Upper lobe of left lung (tissue), 6 donors: Measurements from ENCODE around the gene HIC2. TPM values are rescaled to one million over a fixed set of nuclear protein-coding genes. Genes with fewer than 3 reads are reported as not detected.
"Not testable (repeated sequence)": the region's sequence is repeated elsewhere in the genome, so short reads cannot be mapped to it uniquely, and the experiment has no call there.

ENCODE experiments used
- ATAC-seq, 2 donors: fragments of 200-7000 bp; cut with Tn5 transposase; one replicate each; pipeline ENCODE4 v1.9.1; 2022; ENCODE audit warnings: mild to moderate bottlenecking in 2 of 2, moderate library complexity in 2 of 2; ENCODE audit not compliant: low FRiP score in 2 of 2
- DNase-seq, 2 donors: peaks; one replicate each; pipeline ENCODE4 v3.0.0-alpha.2; 2019 to 2020
- H3K27ac ChIP-seq, 4 donors: fragments of 200-600 bp; sonication (generic); one replicate each; pipeline ENCODE4 v1.5.1; 2016 to 2019
- H3K27me3 ChIP-seq, 4 donors: fragments of 200-600 bp; sonication (generic); one replicate each; pipeline ENCODE4 v1.5.1; 2017 to 2019
- H3K36me3 ChIP-seq, 4 donors: fragments of 200-600 bp; sonication (generic); one replicate each; pipeline ENCODE4 v1.5.1; 2016 to 2019
- H3K4me1 ChIP-seq, 4 donors: fragments of 200-600 bp; sonication (generic); one replicate each; pipeline ENCODE4 v1.5.1; 2018 to 2019
- H3K4me3 ChIP-seq, 4 donors: fragments of 200-600 bp; sonication (generic); one replicate each; pipeline ENCODE4 v1.5.1; 2017 to 2019; ENCODE audit warnings: mild to moderate bottlenecking in 2 of 4, moderate library complexity in 1 of 4
- H3K9me3 ChIP-seq, 4 donors: fragments of 200-600 bp; sonication (generic); one replicate each; pipeline ENCODE4 v1.5.1; 2018 to 2019
- WGBS, 2 donors: methylation state at CpG; one replicate each; pipeline ENCODE4 v1.1.5; 2017 to 2018; 5-methylcytosine and 5-hydroxymethylcytosine counted together
- total RNA-seq, 6 donors: library from RNA; depleted of rRNA in 4 of 6; stranded (reverse); fragments of >200 nt in 4 of 6; gene quantifications; one replicate each; pipeline versions ENCODE4 v1.1.0 to v1.2.1, GENCODE V29; 2016 to 2021
- donor health status: DM: no; HTN: no; CAD: no; lungs with moderate emphysema.
- donor health status: DM: no; HTN: yes; CAD: no; lungs with severe emphysema.

The HIC2 gene, protein sequence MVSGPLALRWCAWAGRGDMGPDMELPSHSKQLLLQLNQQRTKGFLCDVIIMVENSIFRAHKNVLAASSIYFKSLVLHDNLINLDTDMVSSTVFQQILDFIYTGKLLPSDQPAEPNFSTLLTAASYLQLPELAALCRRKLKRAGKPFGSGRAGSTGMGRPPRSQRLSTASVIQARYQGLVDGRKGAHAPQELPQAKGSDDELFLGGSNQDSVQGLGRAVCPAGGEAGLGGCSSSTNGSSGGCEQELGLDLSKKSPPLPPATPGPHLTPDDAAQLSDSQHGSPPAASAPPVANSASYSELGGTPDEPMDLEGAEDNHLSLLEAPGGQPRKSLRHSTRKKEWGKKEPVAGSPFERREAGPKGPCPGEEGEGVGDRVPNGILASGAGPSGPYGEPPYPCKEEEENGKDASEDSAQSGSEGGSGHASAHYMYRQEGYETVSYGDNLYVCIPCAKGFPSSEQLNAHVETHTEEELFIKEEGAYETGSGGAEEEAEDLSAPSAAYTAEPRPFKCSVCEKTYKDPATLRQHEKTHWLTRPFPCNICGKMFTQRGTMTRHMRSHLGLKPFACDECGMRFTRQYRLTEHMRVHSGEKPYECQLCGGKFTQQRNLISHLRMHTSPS
- 10 to 100 TPM in 1 of 6 donors, 1 to 10 TPM in 5; 4.4 to 11.5 (median 5.7) TPM for total RNA-seq

DNA sequence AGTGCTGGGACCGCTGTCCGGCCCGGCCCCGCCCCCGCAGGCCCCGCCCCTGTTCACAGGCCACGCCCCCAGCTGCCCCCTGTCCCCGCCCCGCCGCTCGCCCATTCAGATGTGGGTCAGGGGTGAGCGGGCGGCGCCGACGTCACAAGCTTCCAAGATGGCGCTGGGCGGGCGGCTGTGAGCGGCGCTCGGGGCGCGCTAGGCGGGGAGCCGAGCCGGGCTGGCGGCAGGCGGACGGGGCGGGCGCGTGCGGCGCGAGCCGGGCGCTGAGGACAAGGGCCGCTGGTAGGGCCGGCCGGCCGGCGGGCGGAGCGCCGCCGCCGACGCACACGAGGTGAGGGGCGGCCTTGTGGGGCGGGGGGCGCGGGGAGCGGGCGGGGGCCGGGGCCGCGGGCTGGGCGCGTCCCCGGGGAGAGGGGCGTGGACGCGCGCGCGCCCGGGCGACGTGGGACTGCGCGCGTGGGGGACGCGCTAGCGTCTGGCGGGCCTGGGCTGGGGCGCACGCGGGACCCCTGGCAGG is at the start of gene HIC2:
Gene HIC2 (plus strand): TSS at position 145 of the 520 bp plus-strand sequence. CDS start 25,461 bp downstream, outside the sequence.
- not testable (repeated sequence) for H3K36me3 ChIP-seq, H3K4me1 ChIP-seq, H3K9me3 ChIP-seq, H3K27me3 ChIP-seq
- no CpG with 5 or more reads among the region's 81 CpGs for WGBS, 2 donors
- DNase-seq (peak in 1 of 2 donors; percentile 71), ATAC-seq (peak; percentile 95 to 98)
- Histone ChIP-seq H3K4me3 (peak within 1 kb of the TSS in 3 of 4 donors; percentile 45 to 53 (median 49)), H3K27ac (peak within 1 kb of the TSS in 1 of 4 donors; percentile 49)

DNA sequence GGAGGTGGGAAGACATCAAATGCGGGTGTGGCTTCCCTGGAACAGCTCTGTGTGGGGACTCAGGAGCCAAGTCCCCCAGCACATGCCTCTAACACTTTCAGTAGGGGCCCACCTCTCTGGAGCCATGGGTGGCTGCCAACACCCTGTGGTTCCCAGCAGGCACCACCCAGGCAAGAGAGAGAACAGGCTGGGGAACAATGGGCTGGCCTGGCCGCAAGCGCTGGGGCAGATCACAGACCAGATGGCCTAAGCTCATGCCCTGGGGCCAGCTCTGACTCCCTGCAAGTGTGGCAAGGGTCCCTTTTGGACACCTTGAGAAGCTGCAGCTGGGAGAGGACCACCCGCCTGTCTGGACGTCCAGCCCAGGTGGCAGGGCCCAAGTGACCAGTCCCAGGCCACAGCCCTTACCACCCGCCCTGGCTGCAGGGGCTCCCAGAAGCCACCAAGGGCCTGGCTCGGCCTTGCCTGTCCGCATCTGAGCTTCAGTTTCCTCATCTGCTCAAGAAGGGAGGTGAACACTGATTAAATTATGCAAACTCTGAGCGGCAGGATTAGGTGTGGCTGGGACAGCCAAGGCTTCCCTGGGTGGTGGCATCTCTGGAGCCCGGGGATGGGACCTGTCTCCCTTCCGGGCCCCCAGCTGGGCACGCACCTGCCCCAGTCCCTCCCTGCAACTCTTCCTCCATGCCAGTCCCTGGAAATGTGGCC is 48.4 kb upstream of the HIC2 start:
- ATAC-seq, DNase-seq, H3K9me3 ChIP-seq, H3K4me1 ChIP-seq, H3K36me3 ChIP-seq, H3K4me3 ChIP-seq, H3K27me3 ChIP-seq, H3K27ac ChIP-seq: not testable (repeated sequence)
- WGBS, 2 donors, result 94% methylated on average over 3 of the region's 12 CpGs; no CpG with 5 or more reads in 1 of the 2 donors

DNA sequence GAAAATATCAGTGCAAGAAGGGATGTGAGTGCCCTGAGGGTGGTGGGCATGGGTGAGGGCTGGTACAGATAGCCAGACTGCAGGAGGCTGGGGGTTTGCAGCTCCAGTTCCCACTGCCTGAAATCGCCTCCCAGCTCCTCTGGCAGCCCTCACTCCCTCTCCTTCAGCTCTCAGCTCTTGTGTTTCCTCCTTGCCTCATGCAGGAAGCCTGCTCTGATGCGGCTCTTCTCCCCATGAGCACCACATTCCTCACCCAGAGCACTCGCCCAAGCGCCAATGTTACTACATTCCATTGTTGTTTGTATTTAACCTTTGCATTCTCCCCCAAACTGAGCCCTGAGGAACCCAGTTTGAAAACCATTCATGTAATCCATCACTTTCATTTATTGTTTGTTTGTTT is 41.3 kb upstream of the HIC2 start:
- H3K36me3 ChIP-seq, H3K4me3 ChIP-seq, ATAC-seq, H3K4me1 ChIP-seq, DNase-seq, H3K27ac ChIP-seq, H3K9me3 ChIP-seq, H3K27me3 ChIP-seq: not testable (repeated sequence)
- no CpG with 5 or more reads among the region's 4 CpGs for WGBS, 2 donors

DNA sequence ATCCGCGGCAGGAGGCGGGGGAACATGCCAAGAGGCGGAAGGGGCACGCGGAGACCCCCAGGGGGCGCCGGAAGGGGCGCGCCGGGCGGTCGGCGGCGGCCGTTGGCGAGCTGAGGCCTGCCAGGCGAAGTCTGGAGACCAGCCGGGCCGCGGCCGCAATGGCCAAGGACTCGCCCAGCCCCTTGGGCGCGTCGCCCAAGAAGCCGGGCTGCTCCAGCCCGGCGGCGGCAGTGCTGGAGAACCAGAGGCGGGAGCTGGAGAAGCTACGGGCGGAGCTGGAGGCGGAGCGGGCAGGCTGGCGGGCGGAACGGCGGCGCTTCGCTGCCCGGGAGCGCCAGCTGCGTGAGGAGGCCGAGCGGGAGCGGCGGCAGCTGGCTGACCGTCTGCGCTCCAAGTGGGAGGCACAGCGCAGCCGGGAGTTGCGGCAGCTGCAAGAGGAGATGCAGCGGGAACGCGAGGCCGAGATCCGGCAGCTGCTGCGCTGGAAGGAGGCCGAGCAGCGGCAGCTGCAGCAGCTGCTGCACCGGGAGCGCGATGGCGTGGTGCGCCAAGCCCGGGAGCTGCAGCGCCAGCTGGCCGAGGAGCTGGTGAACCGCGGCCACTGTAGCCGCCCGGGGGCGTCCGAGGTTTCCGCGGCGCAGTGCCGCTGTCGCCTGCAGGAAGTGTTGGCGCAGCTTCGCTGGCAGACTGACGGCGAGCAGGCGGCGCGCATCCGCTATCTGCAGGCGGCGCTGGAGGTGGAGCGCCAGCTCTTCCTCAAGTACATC is 33.3 kb upstream of the HIC2 start, which contains the start of gene RIMBP3B:
Gene RIMBP3B (plus strand): TSS at position 51 of the 767 bp plus-strand sequence. CDS start 108 bp downstream, at position 159.
- H3K4me1 ChIP-seq, H3K27ac ChIP-seq, DNase-seq, H3K4me3 ChIP-seq, H3K27me3 ChIP-seq, H3K36me3 ChIP-seq, H3K9me3 ChIP-seq: not testable (repeated sequence)
- no CpG with 5 or more reads among the region's 91 CpGs for WGBS, 2 donors
- ATAC-seq, result peak; percentile 68 to 88

DNA sequence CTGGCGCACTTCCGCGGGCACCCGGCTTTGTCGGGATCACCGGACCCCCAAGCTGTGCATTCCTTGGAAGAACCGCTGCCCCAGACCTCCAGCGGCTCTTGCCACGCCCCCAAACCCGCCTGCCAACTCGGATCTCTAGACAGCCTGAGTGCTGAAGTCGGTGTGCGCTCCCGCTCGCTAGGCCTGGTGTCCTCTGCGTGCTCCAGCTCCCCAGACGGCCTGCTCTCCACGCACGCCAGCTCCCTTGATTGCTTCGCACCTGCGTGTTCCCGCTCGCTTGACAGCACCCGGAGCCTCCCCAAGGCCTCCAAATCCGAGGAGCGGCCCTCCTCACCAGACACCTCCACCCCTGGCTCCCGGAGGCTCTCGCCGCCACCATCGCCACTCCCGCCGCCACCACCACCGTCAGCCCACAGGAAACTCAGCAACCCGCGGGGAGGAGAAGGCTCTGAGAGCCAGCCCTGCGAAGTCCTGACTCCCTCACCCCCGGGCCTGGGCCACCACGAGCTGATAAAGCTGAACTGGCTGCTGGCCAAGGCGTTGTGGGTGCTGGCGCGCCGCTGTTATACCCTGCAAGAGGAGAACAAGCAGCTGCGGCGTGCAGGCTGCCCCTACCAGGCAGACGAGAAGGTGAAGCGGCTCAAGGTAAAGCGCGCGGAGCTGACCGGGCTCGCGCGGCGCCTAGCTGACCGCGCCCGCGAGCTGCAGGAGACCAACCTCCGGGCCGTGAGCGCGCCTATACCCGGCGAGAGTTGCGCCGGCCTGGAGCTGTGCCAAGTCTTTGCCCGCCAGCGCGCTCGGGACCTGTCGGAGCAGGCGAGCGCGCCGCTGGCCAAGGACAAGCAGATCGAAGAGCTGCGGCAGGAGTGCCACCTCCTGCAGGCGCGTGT is 32.5 kb upstream of the HIC2 start:
- DNase-seq, H3K9me3 ChIP-seq, H3K4me3 ChIP-seq, H3K27ac ChIP-seq, H3K27me3 ChIP-seq, H3K4me1 ChIP-seq, H3K36me3 ChIP-seq: not testable (repeated sequence)
- WGBS, 2 donors, result no CpG with 5 or more reads among the region's 79 CpGs
- peak; percentile 69 for ATAC-seq

DNA sequence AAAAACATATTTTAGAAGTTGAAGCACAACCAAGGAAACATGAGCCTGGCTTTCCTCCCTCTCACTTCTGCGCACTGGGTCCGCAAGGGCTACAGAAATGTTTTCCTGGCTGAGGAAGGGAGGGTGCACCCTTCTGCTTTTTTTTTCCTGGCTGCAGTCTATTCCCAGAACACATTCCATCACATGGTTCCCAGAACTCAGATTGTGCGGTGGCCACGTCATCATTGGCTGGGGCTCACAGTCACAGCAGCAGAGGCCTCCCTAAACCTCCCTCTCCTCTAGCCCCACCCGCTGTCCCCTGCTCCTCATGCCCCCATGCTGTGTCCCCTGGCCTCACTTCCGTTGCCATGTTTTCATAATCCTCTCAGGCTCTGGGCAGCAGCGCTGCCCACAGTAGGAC is 27.7 kb upstream of the HIC2 start:
- WGBS, 2 donors, result no CpG with 5 or more reads among the region's 7 CpGs
- not testable (repeated sequence) for H3K27ac ChIP-seq, H3K27me3 ChIP-seq, H3K36me3 ChIP-seq, H3K9me3 ChIP-seq, H3K4me3 ChIP-seq, DNase-seq, H3K4me1 ChIP-seq
- peak in 1 of 2 donors; percentile 72 for ATAC-seq

DNA sequence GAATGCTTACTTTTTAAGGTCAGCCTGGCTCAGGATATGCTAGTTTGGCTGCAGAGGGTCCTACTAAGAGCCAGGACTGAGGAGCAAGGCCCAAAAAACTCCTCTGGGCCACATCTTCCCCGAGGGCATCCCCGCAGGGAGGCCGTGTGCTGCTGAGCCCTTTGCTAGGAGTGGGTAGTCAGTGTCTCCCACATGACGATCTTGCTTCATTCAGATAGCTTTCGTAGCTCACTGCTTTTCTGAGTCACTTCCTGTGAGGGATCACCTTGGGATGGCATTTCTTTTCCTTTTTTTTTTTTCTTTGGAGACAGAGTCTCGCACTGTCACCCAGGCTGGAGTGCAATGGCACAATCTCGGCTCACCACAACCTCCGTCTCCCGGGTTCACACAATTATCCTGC is 27.2 kb upstream of the HIC2 start:
- ATAC-seq, result peak in 1 of 2 donors; percentile 24
- H3K27ac ChIP-seq, H3K27me3 ChIP-seq, DNase-seq, H3K9me3 ChIP-seq, H3K4me1 ChIP-seq, H3K4me3 ChIP-seq, H3K36me3 ChIP-seq: not testable (repeated sequence)
- no CpG with 5 or more reads among the region's 9 CpGs for WGBS, 2 donors

DNA sequence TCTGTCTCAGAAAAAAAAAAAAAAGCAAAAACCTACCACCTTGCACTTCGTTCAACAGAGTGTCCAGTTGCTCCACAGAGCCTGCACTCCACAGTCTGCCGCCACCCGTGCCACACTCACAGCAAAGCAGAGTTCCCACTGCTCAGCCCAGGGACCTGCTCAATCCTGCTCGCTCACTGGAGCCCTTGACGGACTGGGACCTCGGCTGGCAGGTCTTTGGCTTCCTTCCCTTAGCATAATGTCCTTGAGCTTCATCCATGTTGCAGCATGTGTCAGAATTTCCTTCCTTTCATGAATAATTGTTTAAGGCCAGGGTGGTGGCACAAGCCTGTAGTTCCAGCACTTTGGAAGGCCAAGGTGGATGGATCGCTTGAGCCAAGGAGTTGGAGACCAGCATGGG is 22.6 kb upstream of the HIC2 start:
- not testable (repeated sequence) for H3K27me3 ChIP-seq, H3K9me3 ChIP-seq, H3K4me1 ChIP-seq, ATAC-seq, H3K27ac ChIP-seq, H3K4me3 ChIP-seq, H3K36me3 ChIP-seq, DNase-seq
- WGBS, 2 donors, result no CpG with 5 or more reads among the region's 7 CpGs

DNA sequence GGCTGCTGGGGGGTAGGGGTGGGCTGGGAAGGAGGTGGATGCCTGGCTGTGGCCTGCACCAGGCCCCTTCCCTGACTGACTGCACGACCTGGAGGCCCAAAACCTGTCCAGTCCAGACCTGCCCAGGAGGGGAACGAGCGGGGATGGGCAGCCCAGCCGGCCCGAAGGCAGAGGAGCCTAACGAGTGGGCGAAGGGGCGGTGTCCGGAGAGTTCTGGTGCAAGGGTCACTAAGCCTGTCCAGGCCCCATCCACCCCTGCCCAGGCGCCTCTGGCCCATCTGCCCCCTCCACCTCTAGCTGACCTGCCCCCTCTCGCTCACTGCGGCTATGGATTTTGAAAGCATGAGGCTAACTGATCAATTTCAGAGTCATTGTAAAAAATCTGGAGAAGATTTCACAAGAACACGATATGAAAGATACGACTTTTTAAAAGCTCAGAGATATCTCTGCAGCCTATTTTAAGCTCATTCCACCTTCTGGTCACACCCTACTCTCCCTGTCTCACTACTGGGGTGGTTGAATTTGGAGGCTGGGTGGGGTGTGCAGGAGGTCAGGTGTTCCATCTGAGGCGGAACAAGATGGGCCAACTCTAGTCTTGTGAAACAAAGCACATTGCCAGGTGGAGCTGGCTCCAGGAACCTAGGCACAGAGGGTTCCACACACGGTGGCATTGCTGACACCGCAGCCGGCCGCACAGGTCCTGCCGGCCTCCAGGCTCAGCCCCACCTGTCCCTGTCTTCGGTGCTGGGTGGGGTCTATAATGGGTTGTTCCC is 15.8 kb upstream of the HIC2 start:
- not testable (repeated sequence) for DNase-seq, H3K4me1 ChIP-seq, H3K4me3 ChIP-seq, H3K27me3 ChIP-seq, H3K36me3 ChIP-seq, H3K9me3 ChIP-seq, H3K27ac ChIP-seq
- ATAC-seq, result peak in 1 of 2 donors; percentile 24
- WGBS, 2 donors, result no CpG with 5 or more reads among the region's 21 CpGs

DNA sequence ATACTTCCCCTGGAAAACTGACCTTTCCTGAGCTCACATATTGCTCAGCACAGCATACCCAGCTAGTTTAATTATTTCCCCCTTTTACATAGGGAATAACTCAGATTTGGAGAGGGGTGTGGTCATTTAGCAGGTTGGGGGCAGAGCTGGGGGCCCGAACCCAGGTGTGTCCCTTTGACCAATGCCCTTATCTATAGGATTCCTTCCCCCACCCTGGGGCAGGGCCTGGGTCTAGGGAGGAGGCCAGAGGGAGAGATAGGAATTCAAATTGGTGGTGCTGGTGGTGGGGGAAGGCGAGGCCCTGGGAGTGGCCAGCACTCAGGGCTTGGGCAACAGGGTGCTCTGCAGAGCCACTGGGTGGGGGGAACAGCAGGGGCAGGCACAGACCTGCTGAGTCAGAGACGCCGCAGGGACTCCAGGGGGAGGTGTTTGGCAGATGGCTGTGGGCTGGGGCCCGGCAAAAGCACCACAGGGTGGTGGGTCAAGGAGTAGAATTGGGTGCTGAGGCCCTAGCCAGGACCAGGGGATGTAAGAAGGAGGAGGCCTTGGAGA is 14.3 kb upstream of the HIC2 start:
- H3K36me3 ChIP-seq, H3K4me1 ChIP-seq, H3K4me3 ChIP-seq, DNase-seq, H3K27me3 ChIP-seq, H3K27ac ChIP-seq, H3K9me3 ChIP-seq: not testable (repeated sequence)
- WGBS, 2 donors, result 78% methylated on average over 2 of the region's 5 CpGs; no CpG with 5 or more reads in 1 of the 2 donors
- ATAC-seq, result peak in 1 of 2 donors; percentile 49

DNA sequence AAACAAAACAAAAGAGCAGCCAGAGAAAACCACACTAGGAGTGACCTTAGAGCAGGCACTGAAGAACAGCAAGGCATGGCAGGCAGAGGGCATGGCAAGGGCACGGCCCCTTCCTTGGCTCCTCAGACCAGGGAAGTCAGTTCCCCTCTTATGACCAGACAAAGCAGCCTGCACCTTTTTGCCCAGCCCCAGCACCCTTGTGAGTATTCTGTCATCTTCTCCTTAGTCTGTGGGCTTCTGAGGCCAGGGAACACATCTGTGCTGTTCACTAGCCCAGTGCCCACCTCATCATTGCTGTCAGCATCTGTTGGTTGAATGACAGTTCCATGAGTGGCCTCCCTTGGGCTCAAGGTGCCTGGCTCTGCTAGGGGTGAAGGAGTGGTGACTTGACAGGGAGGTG is 10.0 kb upstream of the HIC2 start:
- peak in 1 of 2 donors; percentile 54 for ATAC-seq
- not testable (repeated sequence) for DNase-seq, H3K27ac ChIP-seq, H3K4me3 ChIP-seq, H3K27me3 ChIP-seq, H3K9me3 ChIP-seq, H3K36me3 ChIP-seq, H3K4me1 ChIP-seq
- WGBS, 2 donors, result 86 to 100% methylated on average over 1 of the region's 1 CpG
